Inferior parietal cortex (tissue), 1 donor: ENCODE data around the gene OR1S2.
"Not testable (repeated sequence)": the region's sequence is repeated elsewhere in the genome, so short reads cannot be mapped to it uniquely, and the experiment has no call there.

Experiments used
- DNase-seq: peaks from one replicate; pipeline ENCODE4 v3.0.0-alpha.2; 2016; ENCODE audit errors: extremely low spot score

The OR1S2 gene

GRCh38 chr11:58204042-58204441 is at the start of gene OR1S2:
OR1S2 (minus strand) TSS chr11:58204142; CDS start chr11:58204142, 0 bp downstream.
- DNase-seq = no peak

GRCh38 chr11:58243954-58244353 is 40.0 kb upstream of the OR1S2 start:
- DNase-seq = no peak

GRCh38 chr11:58227956-58228615 is 24.1 kb upstream of the OR1S2 start:
- no peak for DNase-seq

- no peak for DNase-seq
Measured at GRCh38 chr11:58222721-58223120, 18.8 kb upstream of the OR1S2 start.

GRCh38 chr11:58216476-58216875 is 12.5 kb upstream of the OR1S2 start:
- no peak for DNase-seq

GRCh38 chr11:58212420-58212819 is 8.5 kb upstream of the OR1S2 start, which contains the start of gene OR1S1:
OR1S1 (plus strand) TSS chr11:58212720.
- not testable (repeated sequence) for DNase-seq

- DNase-seq = no peak
Measured at GRCh38 chr11:58199271-58199670, 4.7 kb downstream of the OR1S2 start.

- no peak for DNase-seq
Measured at GRCh38 chr11:58195939-58196338, 8.0 kb downstream of the OR1S2 start.

GRCh38 chr11:58193391-58193790 is 10.6 kb downstream of the OR1S2 start:
- no peak for DNase-seq

GRCh38 chr11:58192229-58192628 is 11.7 kb downstream of the OR1S2 start:
- no peak for DNase-seq

- no peak for DNase-seq
Measured at GRCh38 chr11:58188770-58189169, 15.2 kb downstream of the OR1S2 start, which contains the start of gene OR9Q2. OR9Q2 (plus strand) TSS chr11:58189070; CDS start chr11:58190491, 1,421 bp downstream.

GRCh38 chr11:58186938-58187337 is 17.0 kb downstream of the OR1S2 start:
- DNase-seq = no peak

GRCh38 chr11:58179648-58180047 is 24.3 kb downstream of the OR1S2 start:
- DNase-seq = no peak

GRCh38 chr11:58178444-58178843 is 25.5 kb downstream of the OR1S2 start:
- DNase-seq = no peak

GRCh38 chr11:58177409-58178054 is 26.4 kb downstream of the OR1S2 start:
- no peak for DNase-seq

GRCh38 chr11:58165504-58166106 is 38.3 kb downstream of the OR1S2 start:
- DNase-seq = no peak

- no peak for DNase-seq
Measured at GRCh38 chr11:58164990-58165389, 39.0 kb downstream of the OR1S2 start.

GRCh38 chr11:58164389-58164788 is 39.6 kb downstream of the OR1S2 start:
- DNase-seq = no peak
